HCT116 (cell line): Measurements from ENCODE around the gene SPEF2. TPM values are rescaled to one million over a fixed set of nuclear protein-coding genes. Genes with fewer than 3 reads are reported as not detected.

Experiments used
- ATAC-seq: fragments of 200-7000 bp; cut with Tn5 transposase; 2 replicates; pipeline ENCODE4 v1.9.1; 2020; ENCODE audit warnings: mild to moderate bottlenecking, moderate library complexity
- BruUV-seq: library from RNA; stranded (reverse); fragments of 400-500 nt; replicated peaks from 2 replicates; lab custom pipeline; 2021; lab: Mats Ljungman, UMichigan
- CTCF ChIA-PET: fragments of 300-600 bp; sonication (Branson Sonifier 250); formaldehyde crosslinking; loops from one replicate; lab custom pipeline; 2021; ENCODE audit warnings: antibody characterized with exemption; lab: Charles Lee
- POLR2A ChIA-PET: fragments of 300-600, 350-600 bp; sonication (Branson Sonifier 250); formaldehyde crosslinking; loops from one replicate; lab custom pipeline; 2021; ENCODE audit warnings: antibody characterized with exemption; lab: Charles Lee
- RAD21 ChIA-PET, 2 experiments: fragments of 300-600 bp; sonication (Branson Sonifier 250); formaldehyde crosslinking; loops; one replicate each; lab custom pipeline; 2023; ENCODE audit warnings: low total read pairs in 2 of 2; ENCODE audit not compliant: uncharacterized antibody in 2 of 2, unreplicated experiment in 2 of 2, low non-redundant PET in 1 of 2; lab: Charles Lee
- DNase-seq: peaks from one replicate; pipeline ENCODE4 v3.0.0-alpha.2; 2010; ENCODE audit warnings: low read depth, low spot score
- H2AFZ ChIP-seq: fragments of 200-600 bp; shearing (Covaris generic), sonication (generic); 2 replicates; pipeline ENCODE4 v1.6.1; 2017; ENCODE audit warnings: low read depth, mixed run types, mixed read lengths, antibody characterized with exemption, low read length; ENCODE audit not compliant: poor library complexity, severe bottlenecking
- H3K27ac ChIP-seq: 2 replicates; pipeline ENCODE4 v1.5.1; 2012; ENCODE audit warnings: low read depth, low read length
- H3K27me3 ChIP-seq: fragments of 200-600 bp; sonication (generic); 2 replicates; pipeline ENCODE4 v1.6.1; 2016; ENCODE audit warnings: mixed run types, low read length, mixed read lengths; ENCODE audit not compliant: insufficient read depth
- H3K36me3 ChIP-seq, 2 experiments: fragments of 200-500 bp in 1 of 2; fragments of 200-600 bp in 1 of 2; sonication (Bioruptor generic) in 1 of 2; sonication (generic) in 1 of 2; 2 replicates each; pipeline versions ENCODE4 v1.5.1 to v1.6.1; 2014 to 2016; ENCODE audit warnings: low read length in 2 of 2, inconsistent platforms in 1 of 2, mixed read lengths in 1 of 2, mixed run types in 1 of 2; ENCODE audit not compliant: insufficient read depth in 2 of 2, control insufficient read depth in 1 of 2
- H3K4me1 ChIP-seq, 2 experiments: fragments of 200-600 bp in 1 of 2; sonication (generic) in 1 of 2; 2 replicates each; pipeline versions ENCODE4 v1.5.1 to v1.6.1; 2012 to 2017; ENCODE audit warnings: low read length in 2 of 2, inconsistent platforms in 1 of 2, mild to moderate bottlenecking in 1 of 2, mixed read lengths in 1 of 2, mixed run types in 1 of 2, moderate library complexity in 1 of 2; ENCODE audit not compliant: insufficient read depth in 2 of 2, control insufficient read depth in 1 of 2
- H3K4me2 ChIP-seq: fragments of 200-600 bp; sonication (generic); 2 replicates; pipeline ENCODE4 v1.6.1; 2017; ENCODE audit warnings: mixed run types, low read length, mixed read lengths
- H3K4me3 ChIP-seq, 2 experiments: fragments of 200-600 bp in 1 of 2; sonication (generic) in 1 of 2; replicated peaks in 1 of 2; 2 replicates each; pipeline ENCODE4 v1.5.1; 2011 to 2016; ENCODE audit warnings: low read length in 2 of 2, control low read depth in 1 of 2, low read depth in 1 of 2, mild to moderate bottlenecking in 1 of 2, mixed read lengths in 1 of 2, mixed run types in 1 of 2
- H3K79me2 ChIP-seq: fragments of 200-600 bp; sonication (generic); 2 replicates; pipeline ENCODE4 v1.6.1; 2017; ENCODE audit warnings: mild to moderate bottlenecking, mixed run types, low read length, moderate library complexity, mixed read lengths; ENCODE audit not compliant: insufficient read depth
- H3K9ac ChIP-seq: fragments of 200-600 bp; sonication (generic); 2 replicates; pipeline ENCODE4 v1.6.1; 2016; ENCODE audit warnings: low read length, mixed read lengths
- H3K9me2 ChIP-seq: fragments of 200-600 bp; sonication (generic), shearing (Covaris generic); 2 replicates; pipeline ENCODE4 v1.6.1; 2017; ENCODE audit warnings: mixed run types, mild to moderate bottlenecking, moderate library complexity; ENCODE audit not compliant: insufficient read depth
- H3K9me3 ChIP-seq, 2 experiments: fragments of 200-500 bp in 1 of 2; fragments of 200-600 bp in 1 of 2; sonication (Bioruptor generic) in 1 of 2; sonication (generic) in 1 of 2; 2 replicates each; pipeline ENCODE4 v1.6.1; 2014 to 2017; ENCODE audit warnings: low read length in 2 of 2, mixed read lengths in 2 of 2, inconsistent platforms in 1 of 2, low read depth in 1 of 2, mild to moderate bottlenecking in 1 of 2, mixed run types in 1 of 2, moderate library complexity in 1 of 2; ENCODE audit not compliant: control insufficient read depth in 1 of 2, insufficient read depth in 1 of 2
- H4K20me1 ChIP-seq: fragments of 200-600 bp; sonication (generic), shearing (Covaris generic); 2 replicates; pipeline ENCODE4 v1.6.1; 2017; ENCODE audit warnings: mixed run types, mild to moderate bottlenecking, moderate library complexity; ENCODE audit not compliant: insufficient read depth
- CTCF ChIP-seq, 3 experiments: fragments of 200-600 bp in 1 of 3; sonication (generic) in 1 of 3; IDR thresholded peaks in 2 of 3; conservative IDR thresholded peaks in 1 of 3; 2 replicates each; pipeline ENCODE4 v1.5.1; 2012 to 2017; ENCODE audit warnings: low read depth in 2 of 3, low read length in 2 of 3, antibody characterized with exemption in 1 of 3, borderline replicate concordance in 1 of 3, control low read depth in 1 of 3, mild to moderate bottlenecking in 1 of 3, mixed read lengths in 1 of 3, mixed run types in 1 of 3, moderate library complexity in 1 of 3; ENCODE audit not compliant: insufficient read depth in 1 of 3
- EGR1 ChIP-seq: IDR thresholded peaks from 2 replicates; pipeline ENCODE4 v1.6.1; 2012; ENCODE audit warnings: low read depth
- MAX ChIP-seq: IDR thresholded peaks from 2 replicates; pipeline ENCODE4 v1.6.1; 2012
- SP1 ChIP-seq: IDR thresholded peaks from 2 replicates; pipeline ENCODE4 v1.6.1; 2012; ENCODE audit warnings: low read depth
- SRF ChIP-seq: IDR thresholded peaks from 2 replicates; pipeline ENCODE4 v1.6.1; 2012; ENCODE audit warnings: low read depth
- TCF7L2 ChIP-seq: IDR thresholded peaks from 2 replicates; pipeline ENCODE4 v1.7.0; 2011; ENCODE audit warnings: borderline replicate concordance, inconsistent platforms; ENCODE audit not compliant: insufficient read depth, insufficient read length; ENCODE audit errors: extremely low read depth
- ZFX ChIP-seq: fragments of 450-650 bp; IDR thresholded peaks from 2 replicates; pipeline ENCODE4 v1.6.1; 2017
- intact Hi-C: fragments of 100-400 bp; cut with micrococcal nuclease; formaldehyde crosslinking; loops from 2 replicates; pipeline ENCODE4 v1.10.0; 2022
- total RNA-seq: library from RNA; stranded (reverse); gene quantifications from one replicate; pipeline ENCODE4 v1.2.1, GENCODE V29; 2021; ENCODE audit not compliant: unreplicated experiment

Gene SPEF2
- total RNA-seq, 1 experiment from 2014 or later = 4.6 TPM

- H3K4me2 ChIP-seq = no peak overlapping the region
- no peaks in the 10 kb centered on the region for H3K36me3 ChIP-seq
- H2AFZ ChIP-seq = no peak overlapping the region
- intact Hi-C loops = no loop called here
- no peak overlapping the region for H3K9ac ChIP-seq
- H3K4me1 ChIP-seq = no peaks in the 10 kb centered on the region
- no peaks in the 10 kb centered on the region for H3K9me3 ChIP-seq
- CTCF ChIA-PET = no interaction called here
- TF ChIP-seq ZFX (no peak), EGR1 (no peak), CTCF (IDR thresholded peaks at IDR 0.05 in 2 of 3, conservative IDR thresholded peaks at IDR 0.05 in 1 of 3; ENCODE audit: borderline replicate concordance in 1 of 3, insufficient read depth in 1 of 3, low read depth in 2 of 3, low read length in 2 of 3) (peak in 2 of 3 experiments; percentile 43 to 45; a peak in 3 of 6 replicates), SRF (no peak), MAX (no peak), TCF7L2 (no peak), SP1 (no peak)
- no peak overlapping the region for H3K4me3 ChIP-seq
- no peaks in the 10 kb centered on the region for H3K9me2 ChIP-seq
- POLR2A ChIA-PET = no interaction called here
- H3K27ac ChIP-seq = no peak overlapping the region
- H4K20me1 ChIP-seq = no peaks in the 10 kb centered on the region
- RAD21 ChIA-PET = no interaction called here
- H3K79me2 ChIP-seq = no peaks in the 10 kb centered on the region
- no TSS peak for BruUV-seq
- peaks cover 16% of the 10 kb centered on the region; the same call in 1 of the 2 replicates for H3K27me3 ChIP-seq
- DNase-seq (peak; percentile 2), ATAC-seq (peak; percentile 89)
These were observed 197.7 kb downstream of the SPEF2 start for GRCh38 chr5:35815089-35815936.
